Dendritic cell treated with granulocyte-macrophage colony-stimulating factor and Interleukin-4, amounts not matched to agents 40 ng/mL and 50 ng/mL, for 4 days (primary cell): ENCODE data around the gene SLC6A18.

Experiments used
- H3K27ac Mint-ChIP-seq: one replicate; pipeline ENCODE4 v1.8.0; 2022; ENCODE audit warnings: mild to moderate bottlenecking, mixed read lengths
- H3K27me3 Mint-ChIP-seq: one replicate; pipeline ENCODE4 v1.8.0; 2022; ENCODE audit warnings: mild to moderate bottlenecking, mixed read lengths
- H3K36me3 Mint-ChIP-seq: one replicate; pipeline ENCODE4 v1.8.0; 2022; ENCODE audit warnings: low read depth, mixed read lengths
- H3K4me1 Mint-ChIP-seq: one replicate; pipeline ENCODE4 v1.8.0; 2022; ENCODE audit warnings: low read depth, mixed read lengths
- H3K4me3 Mint-ChIP-seq: one replicate; pipeline ENCODE4 v1.8.0; 2022; ENCODE audit warnings: mild to moderate bottlenecking, moderate library complexity, mixed read lengths
- H3K9me3 Mint-ChIP-seq: one replicate; pipeline ENCODE4 v1.8.0; 2022; ENCODE audit warnings: mixed read lengths
- intact Hi-C: fragments of 100-400 bp; cut with micrococcal nuclease; formaldehyde crosslinking; loops from one replicate; pipeline ENCODE4 v1.15.0; 2022

SLC6A18 gene

GRCh38 chr5:1213508-1214162 is 11.5 kb upstream of the SLC6A18 start:
- no peaks in the 10 kb centered on the region for H3K4me1 Mint-ChIP-seq
- no peaks in the 10 kb centered on the region for H3K36me3 Mint-ChIP-seq
- H3K9me3 Mint-ChIP-seq = no peaks in the 10 kb centered on the region
- intact Hi-C loops = no loop called here
- no peaks in the 10 kb centered on the region for H3K27me3 Mint-ChIP-seq
- no peak overlapping the region for H3K4me3 Mint-ChIP-seq
- no peak overlapping the region for H3K27ac Mint-ChIP-seq

- Mint-ChIP-seq H3K27ac (no peak overlapping the region), H3K36me3 (no peaks in the 10 kb centered on the region), H3K4me1 (no peaks in the 10 kb centered on the region), H3K27me3 (no peaks in the 10 kb centered on the region), H3K9me3 (no peaks in the 10 kb centered on the region), H3K4me3 (no peak overlapping the region)
- intact Hi-C loops = no loop called here
Measured at GRCh38 chr5:1214163-1214935, 10.8 kb upstream of the SLC6A18 start.

GRCh38 chr5:1214936-1215220 is 10.3 kb upstream of the SLC6A18 start:
- no peaks in the 10 kb centered on the region for H3K4me1 Mint-ChIP-seq

GRCh38 chr5:1215320-1216096 is 9.7 kb upstream of the SLC6A18 start:
- Mint-ChIP-seq H3K36me3 (no peaks in the 10 kb centered on the region), H3K27me3 (no peaks in the 10 kb centered on the region), H3K27ac (no peak overlapping the region), H3K9me3 (no peaks in the 10 kb centered on the region), H3K4me3 (no peak overlapping the region), H3K4me1 (no peaks in the 10 kb centered on the region)
- intact Hi-C loops = no loop called here

More at GRCh38 chr5:1214936-1215220, 10.3 kb upstream of the SLC6A18 start:
- Mint-ChIP-seq H3K27me3 (no peaks in the 10 kb centered on the region), H3K36me3 (no peaks in the 10 kb centered on the region), H3K9me3 (no peaks in the 10 kb centered on the region), H3K27ac (no peak overlapping the region), H3K4me3 (no peak overlapping the region)
- intact Hi-C loops = no loop called here

- Mint-ChIP-seq H3K4me1 (no peaks in the 10 kb centered on the region), H3K9me3 (no peaks in the 10 kb centered on the region), H3K27me3 (no peaks in the 10 kb centered on the region), H3K4me3 (no peak overlapping the region), H3K27ac (no peak overlapping the region), H3K36me3 (no peaks in the 10 kb centered on the region)
- intact Hi-C loops = no loop called here
Measured at GRCh38 chr5:1216211-1216917, 8.8 kb upstream of the SLC6A18 start.

GRCh38 chr5:1216918-1217295 is 8.3 kb upstream of the SLC6A18 start:
- no peaks in the 10 kb centered on the region for H3K9me3 Mint-ChIP-seq
- no peak overlapping the region for H3K4me3 Mint-ChIP-seq
- no peak overlapping the region for H3K27ac Mint-ChIP-seq
- no peaks in the 10 kb centered on the region for H3K4me1 Mint-ChIP-seq
- no peaks in the 10 kb centered on the region for H3K27me3 Mint-ChIP-seq
- intact Hi-C loops = no loop called here
- no peaks in the 10 kb centered on the region for H3K36me3 Mint-ChIP-seq

GRCh38 chr5:1217596-1218206 is 7.5 kb upstream of the SLC6A18 start:
- no peaks in the 10 kb centered on the region for H3K4me1 Mint-ChIP-seq
- no peaks in the 10 kb centered on the region for H3K27me3 Mint-ChIP-seq
- intact Hi-C loops = no loop called here
- no peak overlapping the region for H3K4me3 Mint-ChIP-seq
- no peaks in the 10 kb centered on the region for H3K36me3 Mint-ChIP-seq
- no peaks in the 10 kb centered on the region for H3K9me3 Mint-ChIP-seq
- no peak overlapping the region for H3K27ac Mint-ChIP-seq

- intact Hi-C loops = no loop called here
- H3K4me1 Mint-ChIP-seq = no peaks in the 10 kb centered on the region
- H3K27me3 Mint-ChIP-seq = no peaks in the 10 kb centered on the region
- H3K27ac Mint-ChIP-seq = no peak overlapping the region
- H3K9me3 Mint-ChIP-seq = no peaks in the 10 kb centered on the region
- H3K4me3 Mint-ChIP-seq = no peak overlapping the region
- H3K36me3 Mint-ChIP-seq = no peaks in the 10 kb centered on the region
Measured at GRCh38 chr5:1218351-1219080, 6.7 kb upstream of the SLC6A18 start.

- Mint-ChIP-seq H3K9me3 (no peaks in the 10 kb centered on the region), H3K36me3 (no peaks in the 10 kb centered on the region), H3K4me1 (no peaks in the 10 kb centered on the region), H3K4me3 (no peak overlapping the region), H3K27ac (no peak overlapping the region), H3K27me3 (no peaks in the 10 kb centered on the region)
- intact Hi-C loops = no loop called here
Measured at GRCh38 chr5:1219098-1219767, 5.9 kb upstream of the SLC6A18 start.

GRCh38 chr5:1219768-1220100 is 5.4 kb upstream of the SLC6A18 start:
- intact Hi-C loops = no loop called here
- H3K27me3 Mint-ChIP-seq = no peaks in the 10 kb centered on the region
- no peaks in the 10 kb centered on the region for H3K36me3 Mint-ChIP-seq
- no peak overlapping the region for H3K4me3 Mint-ChIP-seq
- H3K4me1 Mint-ChIP-seq = no peaks in the 10 kb centered on the region
- no peaks in the 10 kb centered on the region for H3K9me3 Mint-ChIP-seq
- no peak overlapping the region for H3K27ac Mint-ChIP-seq

- H3K36me3 Mint-ChIP-seq = no peaks in the 10 kb centered on the region
- H3K9me3 Mint-ChIP-seq = no peaks in the 10 kb centered on the region
- no peaks in the 10 kb centered on the region for H3K27me3 Mint-ChIP-seq
- no peak overlapping the region for H3K4me3 Mint-ChIP-seq
- H3K27ac Mint-ChIP-seq = no peak overlapping the region
- intact Hi-C loops = no loop called here
- H3K4me1 Mint-ChIP-seq = no peaks in the 10 kb centered on the region
Measured at GRCh38 chr5:1220351-1220750, 4.8 kb upstream of the SLC6A18 start.

- no peak overlapping the region for H3K27ac Mint-ChIP-seq
- intact Hi-C loops = no loop called here
Measured at GRCh38 chr5:1220831-1221230, 4.3 kb upstream of the SLC6A18 start.

GRCh38 chr5:1221721-1222120 is 3.5 kb upstream of the SLC6A18 start:
- Mint-ChIP-seq H3K4me3 (no peak overlapping the region), H3K36me3 (no peaks in the 10 kb centered on the region), H3K27me3 (peaks cover under 1% of the 10 kb centered on the region), H3K4me1 (no peaks in the 10 kb centered on the region), H3K27ac (no peak overlapping the region), H3K9me3 (no peaks in the 10 kb centered on the region)
- intact Hi-C loops = no loop called here

More at GRCh38 chr5:1220831-1221230, 4.3 kb upstream of the SLC6A18 start:
- H3K4me3 Mint-ChIP-seq = no peak overlapping the region
- no peaks in the 10 kb centered on the region for H3K4me1 Mint-ChIP-seq
- H3K36me3 Mint-ChIP-seq = no peaks in the 10 kb centered on the region
- H3K27me3 Mint-ChIP-seq = no peaks in the 10 kb centered on the region
- H3K9me3 Mint-ChIP-seq = no peaks in the 10 kb centered on the region
